IMR-90 (cell line): ENCODE measurements around the gene SURF2. TPM values are rescaled to one million over a fixed set of nuclear protein-coding genes. Genes with fewer than 3 reads are reported as not detected.

Source experiments
- ATAC-seq: fragments of 200-7000 bp; cut with Tn5 transposase; 2 replicates; pipeline ENCODE4 v1.9.1; 2020; ENCODE audit warnings: low read depth, mild to moderate bottlenecking, moderate library complexity
- BruUV-seq: library from RNA; stranded (reverse); fragments of 400-500 nt; replicated peaks from 2 replicates; lab custom pipeline; 2021; lab: Mats Ljungman, UMichigan
- CTCF ChIA-PET: fragments of 300-600 bp; formaldehyde crosslinking; extraction: SDS; loops from one replicate; lab custom pipeline; 2021; ENCODE audit warnings: antibody characterized with exemption; lab: Yijun Ruan, JAX
- POLR2A ChIA-PET: fragments of 300-600 bp; sonication (Branson Sonifier 250); formaldehyde crosslinking; loops from one replicate; lab custom pipeline; 2022; ENCODE audit warnings: antibody characterized with exemption; ENCODE audit not compliant: unreplicated experiment; lab: Charles Lee
- DNase-seq: peaks from one replicate; pipeline ENCODE4 v3.0.0; 2013
- H2AFZ ChIP-seq: replicated peaks from 2 replicates; pipeline ENCODE3; 2013; ENCODE audit warnings: low read length, mild to moderate bottlenecking; ENCODE audit not compliant: poor library complexity
- H2AK5ac ChIP-seq: 2 replicates; pipeline ENCODE4 v1.6.1; 2013; ENCODE audit warnings: low read depth, low read length, inconsistent platforms
- H2AK9ac ChIP-seq: replicated peaks from 2 replicates; pipeline ENCODE3; 2013; ENCODE audit warnings: mild to moderate bottlenecking, low read depth, low read length, moderate library complexity; ENCODE audit not compliant: poor library complexity
- H2BK120ac ChIP-seq: 2 replicates; pipeline ENCODE4 v1.6.1; 2013; ENCODE audit warnings: low read depth, low read length, inconsistent platforms
- H2BK15ac ChIP-seq: 3 replicates; pipeline ENCODE4 v1.6.1; 2013; ENCODE audit warnings: low read depth, low read length, inconsistent platforms
- H2BK20ac ChIP-seq: 2 replicates; pipeline ENCODE4 v1.6.1; 2013; ENCODE audit warnings: low read depth, mild to moderate bottlenecking, inconsistent platforms, low read length, moderate library complexity
- H2BK5ac ChIP-seq: 2 replicates; pipeline ENCODE4 v1.6.1; 2013; ENCODE audit warnings: mild to moderate bottlenecking, low read depth, low read length, inconsistent platforms; ENCODE audit not compliant: poor library complexity, severe bottlenecking
- H3K14ac ChIP-seq: replicated peaks from 2 replicates; pipeline ENCODE4 v1.6.1; 2013; ENCODE audit warnings: low read depth, low read length, inconsistent platforms
- H3K18ac ChIP-seq: 2 replicates; pipeline ENCODE4 v1.6.1; 2013; ENCODE audit warnings: low read depth, low read length, control low read depth
- H3K23ac ChIP-seq: 2 replicates; pipeline ENCODE4 v1.6.1; 2013; ENCODE audit warnings: low read depth, low read length, inconsistent platforms
- H3K27ac ChIP-seq: 2 replicates; pipeline ENCODE4 v1.5.1; 2013; ENCODE audit warnings: mild to moderate bottlenecking, control low read depth, low read length; ENCODE audit not compliant: insufficient read depth
- H3K27me3 ChIP-seq: 2 replicates; pipeline ENCODE4 v1.6.1; 2013; ENCODE audit warnings: low read length; ENCODE audit not compliant: control insufficient read depth, insufficient read depth
- H3K36me3 ChIP-seq: 2 replicates; pipeline ENCODE4 v1.6.1; 2013; ENCODE audit warnings: low read length, mixed read lengths; ENCODE audit not compliant: control insufficient read depth, insufficient read depth
- H3K4ac ChIP-seq: 2 replicates; pipeline ENCODE4 v1.6.1; 2013; ENCODE audit warnings: low read depth, low read length, inconsistent platforms
- H3K4me1 ChIP-seq: 2 replicates; pipeline ENCODE4 v1.6.1; 2013; ENCODE audit warnings: low read length, mixed read lengths; ENCODE audit not compliant: control insufficient read depth, insufficient read depth
- H3K4me2 ChIP-seq: 2 replicates; pipeline ENCODE4 v1.6.1; 2013; ENCODE audit warnings: low read depth, mild to moderate bottlenecking, control low read depth, low read length, moderate library complexity
- H3K4me3 ChIP-seq: 2 replicates; pipeline ENCODE4 v1.5.1; 2013; ENCODE audit warnings: low read depth, mild to moderate bottlenecking, control low read depth, low read length, moderate library complexity; ENCODE audit not compliant: insufficient read depth
- H3K56ac ChIP-seq: 2 replicates; pipeline ENCODE4 v1.6.1; 2013; ENCODE audit warnings: low read length, inconsistent platforms; ENCODE audit not compliant: insufficient read depth; ENCODE audit errors: extremely low read depth
- H3K79me1 ChIP-seq, 2 experiments: 2 replicates each; pipeline ENCODE4 v1.6.1; 2013; ENCODE audit warnings: low read length in 2 of 2, inconsistent platforms in 1 of 2, low read depth in 1 of 2
- H3K9ac ChIP-seq: 2 replicates; pipeline ENCODE4 v1.6.1; 2013; ENCODE audit warnings: low read depth, low read length, control low read depth
- H3K9me1 ChIP-seq: 2 replicates; pipeline ENCODE4 v1.6.1; 2013; ENCODE audit warnings: low read length, inconsistent platforms; ENCODE audit not compliant: insufficient read depth
- H3K9me3 ChIP-seq: 2 replicates; pipeline ENCODE4 v1.6.1; 2013; ENCODE audit warnings: low read length; ENCODE audit not compliant: control insufficient read depth, insufficient read depth
- H4K20me1 ChIP-seq: 2 replicates; pipeline ENCODE4 v1.6.1; 2013; ENCODE audit warnings: low read length, inconsistent platforms; ENCODE audit not compliant: insufficient read depth
- H4K5ac ChIP-seq: 2 replicates; pipeline ENCODE4 v1.6.1; 2013; ENCODE audit warnings: mild to moderate bottlenecking, low read depth, low read length, control low read depth
- H4K8ac ChIP-seq, 2 experiments: 2 replicates each; pipeline ENCODE4 v1.6.1; 2013; ENCODE audit warnings: low read depth in 2 of 2, low read length in 2 of 2, control low read depth in 1 of 2, inconsistent platforms in 1 of 2
- H4K91ac ChIP-seq: 2 replicates; pipeline ENCODE4 v1.6.1; 2013; ENCODE audit warnings: low read depth, low read length, inconsistent platforms; ENCODE audit not compliant: insufficient read depth
- CTCF ChIP-seq: conservative IDR thresholded peaks from 2 replicates; pipeline ENCODE4 v1.5.1; 2012; ENCODE audit warnings: mild to moderate bottlenecking, low read depth, low read length, improper control_type of control experiment
- MAZ ChIP-seq: IDR thresholded peaks from 2 replicates; pipeline ENCODE4 v1.6.1; 2012; ENCODE audit warnings: low read depth, mild to moderate bottlenecking, low read length, improper control_type of control experiment, moderate library complexity, borderline replicate concordance
- MXI1 ChIP-seq: IDR thresholded peaks from 2 replicates; pipeline ENCODE4 v1.6.1; 2012; ENCODE audit warnings: low read depth, mild to moderate bottlenecking, low read length, moderate library complexity, borderline replicate concordance
- RAD21 ChIP-seq: IDR thresholded peaks from 2 replicates; pipeline ENCODE4 v1.6.1; 2012; ENCODE audit warnings: low read length, improper control_type of control experiment
- RFX5 ChIP-seq: IDR thresholded peaks from 2 replicates; pipeline ENCODE4 v1.8.0; 2012; ENCODE audit warnings: low read depth, mild to moderate bottlenecking, low read length, moderate library complexity
- SMC3 ChIP-seq: fragments of 150-350 bp; IDR thresholded peaks from 2 replicates; pipeline ENCODE4 v1.6.1; 2016; ENCODE audit warnings: low read depth, mild to moderate bottlenecking, antibody characterized with exemption, low read length, moderate library complexity
- WGBS, 2 experiments: methylation state at CpG; one replicate each; pipeline versions ENCODE4 v1.1.5 to v1.1.7; 2013; ENCODE audit warnings: missing lambda C conversion rate in 2 of 2; ENCODE audit not compliant: insufficient read length in 1 of 2; ENCODE audit errors: extremely low coverage in 2 of 2; 5-methylcytosine and 5-hydroxymethylcytosine counted together
- dilution Hi-C: fragments of 300-500 bp; cut with HindIII; formaldehyde crosslinking; loops from one replicate; pipeline ENCODE4 v1.14.3; 2018; ENCODE audit warnings: low sequenced_read_pairs; ENCODE audit not compliant: unreplicated experiment
- in situ Hi-C: fragments of 300-500 bp; cut with MboI; formaldehyde crosslinking; loops from 3 replicates; pipeline ENCODE4 v1.14.3; 2019; ENCODE audit warnings: low sequenced_read_pairs, inconsistent platforms, mixed read lengths
- intact Hi-C: fragments of 100-400 bp; cut with micrococcal nuclease; formaldehyde crosslinking; loops from 2 replicates; pipeline ENCODE4 v1.10.0; 2022
- polyA plus RNA-seq, 3 experiments: library from polyadenylated mRNA; depleted of rRNA; stranded (reverse); fragments of >200 nt; gene quantifications; 2 replicates each; pipeline ENCODE4 v1.2.3, GENCODE V29; 2012; ENCODE audit warnings: low replicate concordance in 1 of 3
- total RNA-seq: library from RNA; depleted of rRNA; stranded (reverse); fragments of >200 nt; gene quantifications from 2 replicates; pipeline ENCODE4 v1.2.3, GENCODE V29; 2012

The SURF2 gene
- total and polyA plus RNA-seq, 2 of the 4 experiments (the other 2 are of a cell fraction): 9.9 to 16.3 TPM

GRCh38 chr9:133403766-133404453 is 47.6 kb downstream of the SURF2 start:
- H2BK20ac ChIP-seq: no peak overlapping the region
- 88% methylated on average over 6 of the region's 16 CpGs; no CpG with 5 or more reads in 1 of the 2 experiments for WGBS, 2 experiments
- H3K4me1 ChIP-seq: peaks cover 2% of the 10 kb centered on the region; the same call in 1 of the 2 replicates
- H3K4me3 ChIP-seq: no peak overlapping the region
- no peak overlapping the region for H2BK120ac ChIP-seq
- no peak overlapping the region for H3K23ac ChIP-seq
- peaks cover 17% of the 10 kb centered on the region; the same call in 1 of the 2 replicates for H4K20me1 ChIP-seq
- H3K79me1 ChIP-seq: peaks cover 0 to 22% of the 10 kb centered on the region in 2 experiments; a peak in 2 of 4 replicates
- no peak overlapping the region for H3K9ac ChIP-seq
- peaks cover 27% of the 10 kb centered on the region for H3K36me3 ChIP-seq
- no peaks in the 10 kb centered on the region for H3K9me3 ChIP-seq
- intact Hi-C loops: no loop called here
- ChIA-PET CTCF (no interaction called here), POLR2A (no interaction called here)
- in situ Hi-C loops: loop anchor here (10.0 kb wide), 2 partner anchors 81 to 321 kb away; no protein-coding TSS in a partner anchor
- H4K8ac ChIP-seq: no peak overlapping the region
- TF ChIP-seq SMC3 (no peak; the same call in 1 of the 2 replicates), RAD21 (peak; percentile 43), RFX5 (no peak), MXI1 (no peak), MAZ (no peak), CTCF (peak; percentile 45)
- H2AK5ac ChIP-seq: no peak overlapping the region
- dilution Hi-C loops: no loop called here
- DNase-seq: no peak
- no peak overlapping the region for H3K27ac ChIP-seq
- H2BK15ac ChIP-seq: no peak overlapping the region
- H3K14ac ChIP-seq: no peak overlapping the region
- no peak overlapping the region for H2BK5ac ChIP-seq
- no peaks in the 10 kb centered on the region for H3K27me3 ChIP-seq
- H4K5ac ChIP-seq: no peak overlapping the region
- no peak overlapping the region for H4K91ac ChIP-seq
- H3K18ac ChIP-seq: no peak overlapping the region
- peak overlapping the region; percentile 39 for H2AK9ac ChIP-seq
- H3K4me2 ChIP-seq: no peak overlapping the region
- BruUV-seq: no TSS peak
- H3K9me1 ChIP-seq: 0 out of 2 replicates have a peak, but pooled peaks cover 4% of the 10 kb centered on the region
- no peak overlapping the region for H3K4ac ChIP-seq
- H2AFZ ChIP-seq: no peak overlapping the region
- ATAC-seq: no peak
- H3K56ac ChIP-seq: no peak overlapping the region
